ENCODE measurements around the gene PDZD2.

PDZD2 gene

DNA sequence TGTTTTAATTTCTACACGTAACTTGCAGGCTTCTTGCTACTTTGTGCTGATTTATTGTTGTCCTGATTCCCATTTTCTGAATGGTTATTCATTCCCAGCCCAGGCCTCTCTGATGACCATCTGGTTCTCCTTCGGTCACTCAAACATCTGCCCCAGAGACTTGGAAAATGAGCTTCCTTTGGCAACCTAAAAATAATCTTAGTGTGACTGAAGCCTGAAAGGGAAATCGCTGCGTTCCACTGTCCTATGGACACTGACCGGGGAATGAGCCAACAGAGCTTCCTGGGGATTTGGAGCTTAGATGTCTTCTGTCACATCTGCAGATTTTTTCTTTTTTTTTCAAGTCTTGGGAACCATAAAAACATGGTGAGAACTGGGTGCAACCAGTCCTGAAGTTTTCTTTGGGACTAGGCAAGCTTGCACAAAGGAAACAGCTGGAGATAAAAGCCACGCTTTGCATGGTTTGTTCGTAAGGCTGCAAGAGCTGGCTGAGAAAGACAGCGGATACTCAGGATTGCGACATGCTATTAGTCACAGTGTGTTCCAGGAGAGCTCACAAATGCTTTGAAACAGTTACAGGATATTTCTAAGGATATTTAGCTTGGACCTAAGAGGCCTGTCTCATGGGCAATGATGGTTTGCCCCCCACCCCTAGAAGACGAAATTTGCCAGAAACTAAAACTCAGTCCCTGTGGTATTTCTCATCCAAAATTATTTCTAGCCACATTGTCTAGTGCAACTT lies 389.0 kb downstream of the PDZD2 start:
- in situ Hi-C loops (cut with MboI; ENCODE audit: low sequenced_read_pairs, unreplicated experiment), result no loop called here
- no peak for DNase-seq (ENCODE audit: low spot score)
- TF ChIP-seq, protein P1, sequence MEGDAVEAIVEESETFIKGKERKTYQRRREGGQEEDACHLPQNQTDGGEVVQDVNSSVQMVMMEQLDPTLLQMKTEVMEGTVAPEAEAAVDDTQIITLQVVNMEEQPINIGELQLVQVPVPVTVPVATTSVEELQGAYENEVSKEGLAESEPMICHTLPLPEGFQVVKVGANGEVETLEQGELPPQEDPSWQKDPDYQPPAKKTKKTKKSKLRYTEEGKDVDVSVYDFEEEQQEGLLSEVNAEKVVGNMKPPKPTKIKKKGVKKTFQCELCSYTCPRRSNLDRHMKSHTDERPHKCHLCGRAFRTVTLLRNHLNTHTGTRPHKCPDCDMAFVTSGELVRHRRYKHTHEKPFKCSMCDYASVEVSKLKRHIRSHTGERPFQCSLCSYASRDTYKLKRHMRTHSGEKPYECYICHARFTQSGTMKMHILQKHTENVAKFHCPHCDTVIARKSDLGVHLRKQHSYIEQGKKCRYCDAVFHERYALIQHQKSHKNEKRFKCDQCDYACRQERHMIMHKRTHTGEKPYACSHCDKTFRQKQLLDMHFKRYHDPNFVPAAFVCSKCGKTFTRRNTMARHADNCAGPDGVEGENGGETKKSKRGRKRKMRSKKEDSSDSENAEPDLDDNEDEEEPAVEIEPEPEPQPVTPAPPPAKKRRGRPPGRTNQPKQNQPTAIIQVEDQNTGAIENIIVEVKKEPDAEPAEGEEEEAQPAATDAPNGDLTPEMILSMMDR (IDR thresholded peaks at IDR 0.05; ENCODE audit: borderline replicate concordance, control extremely low read depth, extremely low read depth, insufficient read depth, missing control alignments), result no peak

DNA sequence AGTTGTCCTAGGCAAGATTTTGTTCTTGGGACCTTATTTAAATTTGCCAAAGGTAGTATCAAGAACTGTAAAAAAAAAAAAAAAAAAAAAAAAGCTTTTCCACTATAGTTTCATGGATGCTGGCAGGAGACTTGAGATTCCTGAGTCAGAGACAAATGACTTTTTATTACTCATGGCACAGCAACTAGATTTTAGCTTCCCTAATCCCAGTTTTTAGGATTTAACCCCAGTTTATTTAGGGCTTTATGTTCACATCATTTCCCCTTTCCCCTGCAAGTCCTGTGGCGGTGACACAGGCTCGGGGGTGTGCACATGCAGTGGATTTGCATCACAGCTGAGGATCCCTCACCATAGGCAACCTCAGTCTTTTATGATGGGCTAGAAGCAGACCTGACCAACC lies 390.3 kb downstream of the PDZD2 start:
- TF ChIP-seq, protein P1 (IDR thresholded peaks at IDR 0.05; ENCODE audit: borderline replicate concordance, control extremely low read depth, extremely low read depth, insufficient read depth, missing control alignments), result no peak
- no peak for DNase-seq (ENCODE audit: low spot score)
- in situ Hi-C loops (cut with MboI; ENCODE audit: low sequenced_read_pairs, unreplicated experiment), result no loop called here

DNA sequence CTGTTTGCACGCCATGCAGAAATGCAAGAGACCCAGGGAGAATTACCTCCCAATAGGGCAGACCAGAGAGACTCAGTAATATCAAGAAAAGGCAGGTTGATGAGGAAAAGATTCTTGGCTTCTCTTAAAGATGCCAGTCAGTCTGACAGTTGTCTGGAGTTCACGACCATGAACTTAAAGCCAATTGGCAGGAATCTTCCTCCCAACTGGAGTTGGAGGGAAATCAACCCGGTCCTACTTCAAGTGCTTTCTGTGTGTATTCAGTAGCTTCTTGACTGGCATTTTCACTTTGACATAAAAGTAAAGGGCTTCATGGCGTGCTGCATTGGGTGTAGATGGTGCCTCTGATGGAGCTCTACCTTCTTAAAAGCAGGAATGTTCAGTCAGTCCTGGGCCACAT lies 390.9 kb downstream of the PDZD2 start:
- in situ Hi-C loops (cut with MboI; ENCODE audit: low sequenced_read_pairs, unreplicated experiment), result no loop called here
- TF ChIP-seq, protein P1 (IDR thresholded peaks at IDR 0.05; ENCODE audit: borderline replicate concordance, control extremely low read depth, extremely low read depth, insufficient read depth, missing control alignments), result no peak
- DNase-seq (ENCODE audit: low spot score), result no peak

DNA sequence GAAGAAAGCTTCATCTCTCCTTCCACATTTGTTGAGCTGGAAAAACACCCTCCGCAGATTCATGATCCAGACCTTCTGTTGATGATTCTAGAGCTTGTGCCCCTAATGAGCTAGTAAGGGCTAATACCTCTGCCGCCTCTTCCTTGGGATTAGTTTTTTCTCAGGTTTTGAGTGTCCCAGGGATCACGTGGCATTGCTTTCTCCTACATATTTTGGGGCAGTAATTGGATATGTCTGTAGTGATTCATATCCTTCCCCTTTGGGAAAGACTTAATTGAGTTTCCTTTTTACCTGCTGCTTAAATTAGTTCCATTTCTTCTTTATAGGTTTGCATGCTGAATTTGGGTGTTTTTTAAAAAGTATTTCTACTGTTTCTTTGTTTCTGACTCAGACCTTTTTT lies 391.3 kb downstream of the PDZD2 start:
- DNase-seq (ENCODE audit: low spot score), result no peak
- in situ Hi-C loops (cut with MboI; ENCODE audit: low sequenced_read_pairs, unreplicated experiment), result no loop called here
- TF ChIP-seq, protein P1 (IDR thresholded peaks at IDR 0.05; ENCODE audit: borderline replicate concordance, control extremely low read depth, extremely low read depth, insufficient read depth, missing control alignments), result no peak

DNA sequence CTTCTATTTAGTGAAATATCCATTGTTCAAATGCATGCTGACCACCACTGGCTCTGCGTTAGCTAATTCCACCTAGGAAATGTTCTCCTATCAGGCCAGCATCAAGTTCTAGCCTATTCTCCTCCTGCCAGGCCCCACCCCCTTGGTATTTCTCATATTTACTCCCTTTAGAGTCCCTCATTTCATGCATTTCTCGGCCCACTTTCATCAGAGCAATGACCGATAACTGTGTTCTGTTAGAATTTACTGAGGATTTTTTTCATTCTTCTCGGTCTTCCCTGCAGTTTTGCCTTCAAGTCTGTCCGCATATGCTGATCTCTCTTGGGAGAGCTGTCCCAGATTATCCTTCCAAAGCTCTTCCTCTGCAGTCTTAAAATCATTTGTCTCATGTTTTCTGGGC lies 391.8 kb downstream of the PDZD2 start:
- in situ Hi-C loops (cut with MboI; ENCODE audit: low sequenced_read_pairs, unreplicated experiment), result no loop called here
- TF ChIP-seq, protein P1 (IDR thresholded peaks at IDR 0.05; ENCODE audit: borderline replicate concordance, control extremely low read depth, extremely low read depth, insufficient read depth, missing control alignments), result no peak
- no peak for DNase-seq (ENCODE audit: low spot score)

DNA sequence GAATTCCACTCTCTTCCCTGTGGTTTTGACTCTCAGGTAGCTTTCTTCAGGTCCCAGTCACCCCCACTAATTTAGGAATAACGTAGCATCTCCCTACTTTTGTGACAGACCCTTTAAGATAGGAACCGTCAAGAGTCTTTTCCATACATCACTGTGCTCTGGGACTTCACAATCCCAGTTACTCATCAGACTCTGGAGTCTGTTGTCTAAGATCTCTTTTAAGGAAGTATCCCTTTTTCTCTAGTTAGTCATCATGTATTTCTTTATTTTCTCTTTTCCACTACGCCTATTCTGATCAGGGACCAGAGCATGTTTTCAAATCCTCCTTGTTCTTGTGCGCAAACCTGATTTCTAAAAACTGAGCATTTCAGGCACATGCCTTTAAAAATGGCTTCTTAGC lies 392.2 kb downstream of the PDZD2 start:
- TF ChIP-seq, protein P1 (IDR thresholded peaks at IDR 0.05; ENCODE audit: borderline replicate concordance, control extremely low read depth, extremely low read depth, insufficient read depth, missing control alignments), result no peak
- DNase-seq (ENCODE audit: low spot score), result no peak
- in situ Hi-C loops (cut with MboI; ENCODE audit: low sequenced_read_pairs, unreplicated experiment), result no loop called here
